HEK293 (cell line): ENCODE measurements around the gene VPS11.

Source experiments
- BCL11A ChIP-seq: fragments of 450-650 bp; formaldehyde crosslinking; IDR thresholded peaks from 2 replicates; pipeline ENCODE4 v1.5.1; 2016; ENCODE audit warnings: low read depth, missing biosample characterization, missing genetic modification characterization
- CTCF ChIP-seq: fragments of 450-650 bp; formaldehyde crosslinking; IDR thresholded peaks from 2 replicates; pipeline ENCODE4 v1.5.1; 2016; ENCODE audit warnings: missing biosample characterization, missing genetic modification characterization
- MYNN ChIP-seq: fragments of 450-650 bp; formaldehyde crosslinking; IDR thresholded peaks from 2 replicates; pipeline ENCODE4 v1.5.1; 2016; ENCODE audit warnings: missing biosample characterization, missing genetic modification characterization, borderline replicate concordance
- RBAK ChIP-seq: fragments of 450-650 bp; formaldehyde crosslinking; IDR thresholded peaks from 2 replicates; pipeline ENCODE4 v1.5.1; 2016; ENCODE audit warnings: missing biosample characterization, missing genetic modification characterization
- YY1 ChIP-seq: fragments of 450-650 bp; formaldehyde crosslinking; IDR thresholded peaks from 2 replicates; pipeline ENCODE4 v1.5.1; 2018; ENCODE audit warnings: missing biosample characterization, missing genetic modification characterization
- ZBTB48 ChIP-seq: fragments of 450-650 bp; formaldehyde crosslinking; IDR thresholded peaks from 2 replicates; pipeline ENCODE4 v1.5.1; 2016; ENCODE audit warnings: missing biosample characterization, missing genetic modification characterization
- ZIC2 ChIP-seq: fragments of 450-650 bp; formaldehyde crosslinking; IDR thresholded peaks from 2 replicates; pipeline ENCODE4 v1.5.1; 2016; ENCODE audit warnings: missing biosample characterization, missing genetic modification characterization
- ZNF501 ChIP-seq: fragments of 450-650 bp; formaldehyde crosslinking; IDR thresholded peaks from 2 replicates; pipeline ENCODE4 v1.5.1; 2016; ENCODE audit warnings: missing biosample characterization, missing genetic modification characterization
- ZNF510 ChIP-seq: fragments of 450-650 bp; formaldehyde crosslinking; IDR thresholded peaks from 2 replicates; pipeline ENCODE4 v1.5.1; 2018; ENCODE audit warnings: mild to moderate bottlenecking, missing genetic modification characterization, missing biosample characterization; ENCODE audit not compliant: insufficient replicate concordance
- ZNF548 ChIP-seq: fragments of 450-650 bp; formaldehyde crosslinking; IDR thresholded peaks from 2 replicates; pipeline ENCODE4 v1.5.1; 2016; ENCODE audit warnings: missing biosample characterization, missing genetic modification characterization
- ZNF580 ChIP-seq: fragments of 450-650 bp; formaldehyde crosslinking; IDR thresholded peaks from 2 replicates; pipeline ENCODE4 v1.5.1; 2016; ENCODE audit warnings: missing biosample characterization, missing genetic modification characterization
- ZNF596 ChIP-seq: fragments of 450-650 bp; IDR thresholded peaks from 2 replicates; pipeline ENCODE4 v1.5.0; 2018; ENCODE audit warnings: missing biosample characterization, mild to moderate bottlenecking, missing genetic modification characterization, moderate library complexity
- ZSCAN30 ChIP-seq: fragments of 450-650 bp; IDR thresholded peaks from 2 replicates; pipeline ENCODE4 v1.5.1; 2018; ENCODE audit warnings: missing biosample characterization, mild to moderate bottlenecking, missing genetic modification characterization, moderate library complexity

- no peak for TF ChIP-seq CTCF (tag by site-specific recombination)
- no peak for TF ChIP-seq ZNF510 (tag by site-specific recombination)
- no peak for TF ChIP-seq ZSCAN30 (tag by site-specific recombination)
- TF ChIP-seq ZIC2 (tag by site-specific recombination) = no peak
- no peak for TF ChIP-seq ZNF596 (tag by site-specific recombination)
- TF ChIP-seq MYNN (tag by site-specific recombination) = no peak
- TF ChIP-seq ZNF580 = no peak
- no peak for TF ChIP-seq BCL11A
- no peak for TF ChIP-seq ZNF548 (tag by site-specific recombination)
- no peak for TF ChIP-seq ZNF501
- no peak for TF ChIP-seq YY1 (tag by site-specific recombination)
- no peak for TF ChIP-seq RBAK
- TF ChIP-seq ZBTB48 = no peak
These were observed 48.0 kb downstream of the VPS11 start for GRCh38 chr11:119115484-119116234.
